ENCODE measurements around the gene RFTN1.
"Not testable (repeated sequence)": the region's sequence is repeated elsewhere in the genome, so short reads cannot be mapped to it uniquely, and the experiment has no call there.

RFTN1 gene

DNA sequence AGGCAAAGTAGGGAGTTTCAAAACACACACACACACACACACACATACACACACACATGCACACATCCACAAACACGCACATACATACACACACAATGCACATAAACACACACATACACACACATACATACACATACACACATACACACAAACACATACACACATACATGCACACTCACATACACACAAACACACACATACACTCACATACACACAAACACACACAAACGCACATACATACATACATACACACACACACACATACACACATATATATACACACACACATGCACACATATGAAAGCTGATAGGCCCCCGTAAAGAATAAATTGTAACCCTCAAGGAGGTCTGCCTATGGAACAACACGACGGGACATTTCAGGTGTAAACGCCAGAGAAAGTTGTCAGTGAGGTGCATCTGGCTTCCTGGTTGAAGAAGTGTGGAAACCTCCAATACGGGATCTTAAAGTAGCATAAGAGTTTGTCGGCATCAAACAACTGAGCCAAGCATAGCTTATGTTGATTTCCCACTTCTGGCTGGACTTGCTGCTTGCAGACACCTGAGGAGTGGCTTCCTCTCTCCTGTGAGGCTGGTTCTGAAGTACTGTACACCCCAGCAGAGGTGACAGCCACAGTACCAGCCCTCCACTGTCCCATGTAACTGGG, 5.8 kb downstream of the RFTN1 start:
- DNase-seq (ENCODE audit: low read depth in 1 of 2, low spot score in 1 of 2): no peak

- no peak for DNase-seq (ENCODE audit: low read depth in 1 of 2, low spot score in 1 of 2)
Measured at GRCh38 chr3:16506884-16507577, 6.5 kb downstream of the RFTN1 start.

GRCh38 chr3:16506451-16506850, 7.0 kb downstream of the RFTN1 start:
- DNase-seq (ENCODE audit: low read depth in 1 of 2, low spot score in 1 of 2): no peak

DNA sequence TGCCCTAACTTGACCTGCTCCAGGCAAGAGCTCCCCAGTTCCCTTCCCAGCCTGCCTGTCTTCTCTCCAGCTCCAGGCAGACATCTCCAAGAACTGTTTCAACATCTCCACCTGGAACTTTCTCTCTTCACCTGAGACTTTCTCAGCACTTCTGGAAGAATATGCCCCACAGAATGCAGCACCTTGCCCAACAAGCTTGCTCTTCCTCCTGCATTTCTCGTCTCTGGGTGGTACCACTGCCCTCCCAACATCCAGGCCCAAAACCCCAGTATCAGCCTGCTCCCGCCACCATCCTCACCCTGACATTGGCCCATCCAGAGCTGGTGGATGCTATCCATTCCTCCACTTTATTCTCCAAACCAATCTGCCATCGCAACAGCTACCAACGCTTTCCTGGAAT, 8.8 kb downstream of the RFTN1 start:
- DNase-seq (ENCODE audit: low read depth in 1 of 2, low spot score in 1 of 2): no peak

DNA sequence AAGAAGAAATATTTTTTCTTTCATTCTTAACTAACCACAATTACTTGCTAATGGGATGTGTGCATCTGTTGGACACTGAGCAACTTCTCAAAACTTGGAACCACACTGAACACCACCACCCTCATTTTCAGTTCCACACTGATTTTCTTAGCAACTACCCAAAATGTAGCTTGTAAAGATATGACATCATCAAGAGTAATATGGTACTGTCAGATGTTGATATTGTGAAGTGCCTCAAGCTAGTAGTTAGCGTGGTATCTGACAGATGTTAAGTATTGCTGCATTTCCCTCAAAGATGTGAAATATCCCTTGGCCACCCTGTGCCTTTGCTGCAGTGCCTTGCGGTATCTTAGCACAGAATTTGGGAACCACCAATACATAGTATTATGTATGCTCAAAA, 9.3 kb downstream of the RFTN1 start:
- no peak for DNase-seq (ENCODE audit: low read depth in 1 of 2, low spot score in 1 of 2)

DNA sequence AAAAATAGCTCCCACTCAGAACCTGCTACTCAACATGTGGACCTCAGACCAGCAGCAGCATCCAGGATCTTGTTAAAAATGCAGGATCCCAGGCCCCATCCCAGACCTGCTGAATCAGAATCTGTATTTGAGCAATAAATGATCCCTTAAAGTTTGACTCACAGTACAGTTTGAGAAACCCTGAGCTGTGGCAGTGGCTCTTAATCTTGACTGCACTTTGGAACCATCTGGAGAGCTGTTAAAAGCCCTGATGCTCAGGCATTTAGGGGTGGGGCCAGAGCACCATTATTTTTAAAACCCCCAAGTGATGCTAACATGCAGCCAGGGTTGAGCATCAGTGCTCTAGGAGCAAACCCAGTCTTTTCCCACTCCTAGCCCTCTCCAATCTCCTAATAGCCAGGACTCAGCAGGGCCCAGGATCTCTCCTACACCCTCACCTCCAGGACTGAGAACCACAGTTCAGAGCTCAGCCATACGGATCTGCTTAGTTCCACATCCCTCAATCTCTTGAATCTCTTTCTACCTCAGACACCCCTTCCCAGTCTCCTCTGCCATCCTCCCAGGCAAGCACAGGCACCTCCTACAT, 10.2 kb downstream of the RFTN1 start:
- no peak for DNase-seq (ENCODE audit: low read depth in 1 of 2, low spot score in 1 of 2)

- no peak for DNase-seq (ENCODE audit: low read depth in 1 of 2, low spot score in 1 of 2)
Measured at GRCh38 chr3:16502347-16502908, 11.1 kb downstream of the RFTN1 start.

GRCh38 chr3:16501376-16501775, 12.1 kb downstream of the RFTN1 start:
- DNase-seq (ENCODE audit: low read depth in 1 of 2, low spot score in 1 of 2): no peak

DNA sequence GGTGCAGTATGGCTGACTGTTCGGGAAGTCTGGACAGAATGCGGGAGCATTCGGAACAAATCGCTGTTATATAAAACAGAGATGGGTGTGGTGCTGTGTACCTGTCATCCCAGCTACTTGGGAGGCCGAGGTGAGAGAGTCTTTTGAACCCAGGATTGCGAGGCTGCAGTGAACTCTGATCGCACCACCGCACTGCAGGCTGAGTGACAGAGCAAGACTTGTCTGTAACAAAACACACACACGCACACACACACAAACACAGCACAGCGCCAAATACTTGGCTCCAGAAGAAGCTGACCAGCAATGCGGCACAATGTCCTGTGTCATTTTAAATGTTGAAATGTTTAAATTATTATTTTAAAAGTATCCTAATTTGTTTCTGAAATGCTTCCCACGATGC, 12.6 kb downstream of the RFTN1 start:
- no peak for DNase-seq (ENCODE audit: low read depth in 1 of 2, low spot score in 1 of 2)

- no peak for DNase-seq (ENCODE audit: low read depth in 1 of 2, low spot score in 1 of 2)
Measured at GRCh38 chr3:16500093-16500492, 13.4 kb downstream of the RFTN1 start.

DNA sequence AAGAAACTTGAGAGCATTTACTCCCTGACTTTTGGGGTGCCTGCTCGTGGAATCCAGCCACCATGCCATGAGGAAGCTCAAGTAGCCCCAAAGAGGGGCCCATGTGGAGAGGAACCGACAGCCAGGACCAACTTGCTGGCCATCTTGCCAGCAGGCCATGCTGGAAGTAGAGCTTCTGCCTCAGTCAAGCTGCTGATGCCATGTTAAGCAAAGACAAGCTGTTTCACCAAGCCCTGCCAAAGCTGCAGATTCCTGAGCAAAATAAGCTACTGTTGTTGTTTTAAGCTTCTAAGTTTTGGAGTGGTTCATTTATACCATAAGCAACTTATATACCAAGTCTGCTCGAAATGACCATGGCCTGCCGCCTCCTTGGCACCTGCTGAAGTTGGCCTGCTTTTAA, 14.1 kb downstream of the RFTN1 start:
- DNase-seq (ENCODE audit: low read depth in 1 of 2, low spot score in 1 of 2): no peak

GRCh38 chr3:16498130-16498890, 15.2 kb downstream of the RFTN1 start:
- no peak for DNase-seq (ENCODE audit: low read depth in 1 of 2, low spot score in 1 of 2)

GRCh38 chr3:16496408-16497222, 16.9 kb downstream of the RFTN1 start:
- no peak for DNase-seq (ENCODE audit: low read depth in 1 of 2, low spot score in 1 of 2)

DNA sequence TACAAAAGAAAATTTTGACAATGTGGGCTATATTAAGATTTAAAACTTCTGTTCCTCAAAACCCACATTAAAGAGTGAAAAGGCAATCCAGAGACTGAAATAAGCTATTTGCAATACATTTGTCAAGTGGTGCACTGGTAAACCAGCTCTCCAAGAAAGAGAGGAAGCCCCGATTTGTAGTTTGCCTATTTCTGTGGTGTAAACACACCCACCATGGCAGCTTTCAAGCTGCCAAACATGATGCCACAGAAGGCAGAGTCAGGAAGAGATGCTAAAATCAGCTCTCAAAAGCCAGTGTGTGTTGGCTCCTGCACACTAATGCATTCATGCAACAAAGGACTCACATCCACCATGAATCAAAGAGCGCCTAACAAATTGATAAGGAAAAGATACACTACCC, 17.5 kb downstream of the RFTN1 start:
- no peak for DNase-seq (ENCODE audit: low read depth in 1 of 2, low spot score in 1 of 2)

- DNase-seq (ENCODE audit: low read depth in 1 of 2, low spot score in 1 of 2): no peak
Measured at GRCh38 chr3:16494814-16495431, 18.6 kb downstream of the RFTN1 start.

DNA sequence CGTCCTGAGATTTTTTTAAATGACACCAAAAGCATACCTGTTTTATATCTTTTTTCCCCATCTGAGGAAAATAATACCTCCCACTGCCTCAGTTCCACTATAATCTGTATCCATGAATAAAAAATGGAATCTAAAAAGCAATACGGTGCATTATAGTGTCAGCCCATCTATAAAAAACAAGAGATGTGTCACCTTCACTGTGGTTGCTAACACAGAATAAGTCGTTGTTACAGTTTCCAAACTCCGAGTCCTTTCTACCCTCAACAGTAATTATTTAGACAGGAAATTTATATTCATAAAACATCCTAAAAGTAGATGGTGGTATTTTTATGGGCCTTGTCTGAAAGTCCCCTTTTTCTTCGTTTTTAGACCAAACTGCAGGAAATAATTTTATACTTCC, 19.4 kb downstream of the RFTN1 start:
- no peak for DNase-seq (ENCODE audit: low read depth in 1 of 2, low spot score in 1 of 2)

DNA sequence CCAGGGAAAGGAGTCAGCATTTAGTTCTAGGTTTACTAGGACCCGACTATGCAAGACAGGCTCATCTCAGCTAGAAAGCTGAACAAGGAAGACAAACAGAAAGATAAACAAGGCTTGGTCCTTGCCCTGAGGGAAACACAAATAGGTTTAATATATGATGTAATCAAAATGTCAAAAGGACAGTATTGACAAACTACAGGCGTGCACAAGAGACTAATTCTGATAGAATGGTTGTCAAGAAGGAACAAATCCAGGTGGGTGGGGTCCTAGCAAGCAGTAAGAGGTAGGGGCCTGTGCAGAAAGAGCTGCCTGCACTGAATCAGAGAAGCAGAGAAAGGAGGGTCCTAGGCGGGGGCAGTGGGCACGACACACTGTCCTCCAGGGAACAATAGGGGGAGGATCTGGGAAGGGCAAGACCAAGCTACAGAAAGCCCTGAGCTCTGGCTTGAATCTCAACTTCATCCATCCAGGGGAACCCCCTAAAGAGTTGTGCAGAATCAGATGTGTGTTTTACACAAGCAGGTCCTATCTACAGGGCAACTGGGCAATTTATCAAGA, 23.4 kb downstream of the RFTN1 start:
- DNase-seq (ENCODE audit: low read depth in 1 of 2, low spot score in 1 of 2): no peak

DNA sequence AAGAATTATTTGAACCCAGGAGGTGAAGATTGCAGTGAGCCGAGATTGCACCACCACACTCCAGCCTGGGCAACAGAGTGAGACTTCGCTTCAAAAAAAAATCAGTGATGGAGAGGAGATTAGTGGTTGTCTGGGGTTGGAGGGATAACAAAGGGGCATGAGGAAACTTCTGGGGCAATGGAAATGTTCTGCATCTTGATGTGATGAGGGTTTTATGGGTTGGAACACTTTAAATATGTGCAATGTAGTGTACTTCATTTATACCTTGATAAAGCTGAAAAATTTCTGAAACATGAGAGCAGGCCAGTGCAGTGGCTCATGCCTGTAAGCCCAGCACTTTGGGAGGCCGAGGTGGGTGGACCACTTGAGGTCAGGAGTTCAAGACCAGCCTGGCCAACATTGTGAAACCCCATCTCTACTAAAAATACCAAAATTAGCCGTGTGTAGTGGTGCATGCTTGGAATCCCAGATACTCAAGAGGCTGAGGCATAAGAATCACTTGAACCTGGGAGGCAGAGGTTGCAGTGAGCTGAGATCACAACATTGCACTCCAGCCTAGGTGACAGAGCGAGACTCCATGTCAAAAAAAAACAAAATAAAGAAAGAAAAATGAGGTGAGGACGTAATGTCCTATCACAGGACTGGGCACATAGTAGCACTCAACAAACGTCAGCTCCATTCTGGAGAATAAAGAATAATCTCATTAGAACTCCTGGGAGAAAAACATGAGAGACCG, 24.0 kb downstream of the RFTN1 start:
- DNase-seq (ENCODE audit: low read depth in 1 of 2, low spot score in 1 of 2): not testable (repeated sequence)

GRCh38 chr3:16488637-16489036, 24.9 kb downstream of the RFTN1 start:
- DNase-seq (ENCODE audit: low read depth in 1 of 2, low spot score in 1 of 2): no peak

Measured in activated CD4-positive, alpha-beta T cell treated with anti-CD3 and anti-CD28 coated beads, Interleukin-2, amount 50 U/mL, for 24 hours (primary cell).